ENCODE results near the gene MS4A18.

- TF ChIP-seq ATF2 (CRISPR knock-in tag; IDR thresholded peaks at IDR 0.05; ENCODE audit: borderline replicate concordance, low read depth) = no peak
- no peak for TF ChIP-seq CTCF (IDR thresholded peaks at IDR 0.05)
- no peak for TF ChIP-seq NR1H2 (CRISPR knock-in tag; IDR thresholded peaks at IDR 0.05)
- TF ChIP-seq ETV6 (CRISPR knock-in tag; IDR thresholded peaks at IDR 0.05) = no peak
- no peak for TF ChIP-seq E2F1 (CRISPR knock-in tag; IDR thresholded peaks at IDR 0.05)
- TF ChIP-seq CREB1 (CRISPR knock-in tag; IDR thresholded peaks at IDR 0.05) = no peak
- no peak for TF ChIP-seq ATF3 (CRISPR knock-in tag; conservative IDR thresholded peaks at IDR 0.05)
- TF ChIP-seq FOXP1 (CRISPR knock-in tag; IDR thresholded peaks at IDR 0.05; ENCODE audit: borderline replicate concordance) = no peak
- TF ChIP-seq ZNF423 (CRISPR knock-in tag; IDR thresholded peaks at IDR 0.05) = no peak
Measured at GRCh38 chr11:60717956-60718355, 6.6 kb upstream of the MS4A18 start.
